Osteoblast (primary cell): ENCODE measurements around the gene TMTC3. TPM values are rescaled to one million over a fixed set of nuclear protein-coding genes. Genes with fewer than 3 reads are reported as not detected.
A peak's percentile ranks its signal among the peaks of the same experiment; 100 is the strongest.
"Not testable (repeated sequence)": the region's sequence is repeated elsewhere in the genome, so short reads cannot be mapped to it uniquely, and the experiment has no call there.

ENCODE experiments used
- DNase-seq: peaks from one replicate; pipeline ENCODE4 v3.0.0; 2011; ENCODE audit warnings: low spot score, mixed read lengths; ENCODE audit not compliant: insufficient read length; ENCODE audit errors: missing footprints
- H2AFZ ChIP-seq: 2 replicates; pipeline ENCODE4 v1.6.0; 2011; ENCODE audit warnings: mild to moderate bottlenecking, low read length
- H3K27ac ChIP-seq: 2 replicates; pipeline ENCODE4 v1.5.1; 2011; ENCODE audit warnings: mild to moderate bottlenecking, low read depth, low read length, moderate library complexity
- H3K27me3 ChIP-seq: 2 replicates; pipeline ENCODE4 v1.6.0; 2012; ENCODE audit warnings: mild to moderate bottlenecking, control low read depth, inconsistent platforms, low read length, moderate library complexity; ENCODE audit not compliant: insufficient read depth
- H3K36me3 ChIP-seq: 2 replicates; pipeline ENCODE4 v1.5.1; 2011; ENCODE audit warnings: mild to moderate bottlenecking, low read length, control low read depth, moderate library complexity; ENCODE audit not compliant: insufficient read depth
- H3K4me1 ChIP-seq: 2 replicates; pipeline ENCODE4 v1.5.1; 2011; ENCODE audit warnings: mild to moderate bottlenecking, low read length, control low read depth, moderate library complexity; ENCODE audit not compliant: insufficient read depth
- H3K4me2 ChIP-seq: 2 replicates; pipeline ENCODE4 v1.6.0; 2011; ENCODE audit warnings: mild to moderate bottlenecking, low read length; ENCODE audit not compliant: insufficient read depth
- H3K4me3 ChIP-seq: fragments of 200-600 bp; sonication (generic); 3 replicates; pipeline ENCODE4 v1.5.1; 2012; ENCODE audit warnings: mild to moderate bottlenecking, low read length, inconsistent platforms; ENCODE audit not compliant: insufficient read depth
- H3K79me2 ChIP-seq: 2 replicates; pipeline ENCODE4 v1.6.0; 2012; ENCODE audit warnings: mild to moderate bottlenecking, low read length, control low read depth, inconsistent platforms; ENCODE audit not compliant: insufficient read depth
- H3K9me3 ChIP-seq: 2 replicates; pipeline ENCODE4 v1.5.1; 2011; ENCODE audit warnings: low read depth, low read length, control low read depth
- H4K20me1 ChIP-seq: 2 replicates; pipeline ENCODE4 v1.6.0; 2012; ENCODE audit warnings: mild to moderate bottlenecking, low read length, control low read depth; ENCODE audit not compliant: insufficient read depth
- total RNA-seq: library from RNA; depleted of rRNA; stranded (reverse); fragments of >200 nt; gene quantifications from 2 replicates; pipeline ENCODE4 v1.2.3, GENCODE V29; 2012
- TF ChIP-seq, protein P1 (sequence below): IDR thresholded peaks from 2 replicates; pipeline ENCODE4 v1.5.1; 2011; ENCODE audit warnings: mild to moderate bottlenecking, low read depth, low read length, moderate library complexity; ENCODE audit errors: extremely low read depth

Gene TMTC3
- total RNA-seq, 1 donor: 46.3 TPM

DNA sequence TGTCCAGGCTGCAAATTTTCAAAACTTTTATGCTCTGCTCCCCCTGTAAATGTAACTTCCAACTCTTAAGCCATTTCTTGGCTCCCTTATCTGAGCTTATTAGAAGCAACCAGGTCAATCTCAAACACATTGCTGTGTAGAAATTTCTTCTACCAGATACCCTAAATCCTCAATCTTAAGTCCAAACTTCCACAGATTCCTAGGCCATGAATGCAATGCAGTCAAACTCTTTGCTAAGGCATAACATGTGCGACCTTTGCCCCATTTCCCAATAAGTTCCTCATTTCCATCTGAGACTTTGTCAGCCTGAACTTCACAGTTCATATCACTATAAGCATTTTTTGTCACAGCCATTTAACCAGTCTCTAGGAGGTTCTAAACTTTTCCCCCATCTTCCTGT is 64.5 kb downstream of the TMTC3 start:
- no peak for DNase-seq
- no peak overlapping the region for H3K4me2 ChIP-seq

DNA sequence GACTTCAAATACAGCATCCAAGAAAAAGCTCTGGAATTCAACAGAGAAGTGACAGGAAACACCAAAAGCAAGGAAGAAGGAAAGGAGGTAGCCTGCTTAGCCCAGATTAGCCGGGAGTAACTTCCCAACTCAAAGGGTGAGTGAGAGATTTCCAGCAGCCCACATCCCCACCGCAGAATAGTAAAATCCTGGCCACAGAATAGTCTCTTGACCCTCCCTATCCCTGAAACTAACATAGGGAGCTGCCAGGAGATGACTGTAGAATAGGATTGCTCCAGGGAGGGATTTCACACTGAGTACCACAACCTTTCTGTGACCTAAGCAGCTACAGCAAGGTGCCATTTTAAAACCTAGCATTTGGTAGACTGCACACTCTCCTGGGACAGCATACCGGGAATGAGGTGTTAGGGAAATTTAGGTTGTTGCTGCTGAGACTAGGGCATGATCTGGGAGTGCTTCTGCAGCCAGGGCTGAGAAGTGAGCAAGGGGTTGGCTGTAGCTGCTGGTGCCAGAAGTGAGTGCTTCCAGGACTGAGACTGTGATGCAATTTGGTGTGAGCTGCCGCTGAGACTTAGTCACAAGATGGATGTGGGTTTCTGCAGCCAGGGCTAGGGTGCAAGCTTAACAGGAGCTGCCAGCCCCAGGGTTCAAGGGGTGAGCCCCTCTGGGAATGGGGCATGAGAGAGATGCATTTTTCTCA is 66.0 kb downstream of the TMTC3 start:
- H3K27me3 ChIP-seq: no peaks in the 10 kb centered on the region
- H3K4me2 ChIP-seq: peak overlapping the region; percentile 25
- no peaks in the 10 kb centered on the region for H4K20me1 ChIP-seq
- peaks cover 24% of the 10 kb centered on the region for H3K4me1 ChIP-seq
- H3K79me2 ChIP-seq: no peaks in the 10 kb centered on the region
- no peak overlapping the region for H2AFZ ChIP-seq
- DNase-seq: peak; percentile 14
- TF ChIP-seq, protein P1, sequence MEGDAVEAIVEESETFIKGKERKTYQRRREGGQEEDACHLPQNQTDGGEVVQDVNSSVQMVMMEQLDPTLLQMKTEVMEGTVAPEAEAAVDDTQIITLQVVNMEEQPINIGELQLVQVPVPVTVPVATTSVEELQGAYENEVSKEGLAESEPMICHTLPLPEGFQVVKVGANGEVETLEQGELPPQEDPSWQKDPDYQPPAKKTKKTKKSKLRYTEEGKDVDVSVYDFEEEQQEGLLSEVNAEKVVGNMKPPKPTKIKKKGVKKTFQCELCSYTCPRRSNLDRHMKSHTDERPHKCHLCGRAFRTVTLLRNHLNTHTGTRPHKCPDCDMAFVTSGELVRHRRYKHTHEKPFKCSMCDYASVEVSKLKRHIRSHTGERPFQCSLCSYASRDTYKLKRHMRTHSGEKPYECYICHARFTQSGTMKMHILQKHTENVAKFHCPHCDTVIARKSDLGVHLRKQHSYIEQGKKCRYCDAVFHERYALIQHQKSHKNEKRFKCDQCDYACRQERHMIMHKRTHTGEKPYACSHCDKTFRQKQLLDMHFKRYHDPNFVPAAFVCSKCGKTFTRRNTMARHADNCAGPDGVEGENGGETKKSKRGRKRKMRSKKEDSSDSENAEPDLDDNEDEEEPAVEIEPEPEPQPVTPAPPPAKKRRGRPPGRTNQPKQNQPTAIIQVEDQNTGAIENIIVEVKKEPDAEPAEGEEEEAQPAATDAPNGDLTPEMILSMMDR: no peak
- H3K27ac ChIP-seq: peak overlapping the region; percentile 56
- H3K36me3 ChIP-seq: no peaks in the 10 kb centered on the region
- H3K4me3 ChIP-seq: no peak overlapping the region
- H3K9me3 ChIP-seq: peaks cover 13% of the 10 kb centered on the region

More for the DNA sequence above, 64.5 kb downstream of the TMTC3 start:
- H3K79me2 ChIP-seq: no peaks in the 10 kb centered on the region
- no peak overlapping the region for H3K4me3 ChIP-seq
- H3K27me3 ChIP-seq: no peaks in the 10 kb centered on the region
- H2AFZ ChIP-seq: no peak overlapping the region
- peaks cover 13% of the 10 kb centered on the region for H3K9me3 ChIP-seq
- H3K4me1 ChIP-seq: peaks cover 33% of the 10 kb centered on the region
- peak overlapping the region; percentile 56 for H3K27ac ChIP-seq
- no peaks in the 10 kb centered on the region for H4K20me1 ChIP-seq
- TF ChIP-seq, protein P1: no peak
- no peaks in the 10 kb centered on the region for H3K36me3 ChIP-seq

DNA sequence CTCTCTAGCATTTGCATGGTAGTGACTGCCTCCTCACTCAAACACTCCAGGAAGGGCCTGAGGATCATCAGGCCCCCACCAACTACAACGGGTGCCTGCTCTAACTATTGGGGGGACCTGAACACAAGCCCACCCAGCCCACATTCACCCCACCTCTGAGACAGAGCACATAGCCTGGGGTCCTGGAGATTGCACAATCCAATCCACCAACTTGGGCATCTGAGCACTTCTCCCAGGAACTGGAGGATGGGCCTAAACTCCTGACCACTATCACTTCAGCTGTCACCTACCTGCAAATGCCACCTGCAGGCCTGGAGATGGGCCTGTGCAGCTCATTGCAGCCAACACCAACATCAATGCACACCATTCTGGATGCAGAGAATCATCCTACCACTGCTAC is 66.6 kb downstream of the TMTC3 start:
- DNase-seq: no peak
- Histone ChIP-seq H3K4me2 (no peak overlapping the region), H3K9me3 (peaks cover 13% of the 10 kb centered on the region), H4K20me1 (no peaks in the 10 kb centered on the region), H3K27ac (peak overlapping the region; percentile 56), H2AFZ (no peak overlapping the region), H3K79me2 (no peaks in the 10 kb centered on the region), H3K4me3 (no peak overlapping the region), H3K36me3 (no peaks in the 10 kb centered on the region), H3K27me3 (no peaks in the 10 kb centered on the region), H3K4me1 (peaks cover 23% of the 10 kb centered on the region)
- TF ChIP-seq, protein P1: no peak

DNA sequence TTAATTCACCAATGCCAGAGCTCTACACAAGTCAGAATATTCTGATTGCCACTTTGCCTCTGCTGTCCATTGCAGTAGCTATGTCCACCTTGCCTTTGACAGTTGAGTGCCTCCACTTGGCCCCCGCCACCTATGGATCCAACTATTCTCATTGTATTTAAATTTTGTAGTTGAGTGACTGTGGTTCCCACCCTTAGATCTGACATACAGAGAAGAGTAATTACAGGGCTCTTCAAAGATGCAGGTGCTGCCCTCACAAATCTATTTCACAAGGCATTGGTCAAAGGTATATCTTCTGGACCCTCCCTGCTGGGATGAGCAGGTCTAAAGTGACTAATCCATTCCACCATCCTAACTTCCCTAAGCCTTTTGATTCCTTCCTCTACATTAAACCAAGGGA is 68.2 kb downstream of the TMTC3 start:
- H3K4me1 ChIP-seq: peaks cover 23% of the 10 kb centered on the region
- not testable (repeated sequence) for H3K27ac ChIP-seq, H4K20me1 ChIP-seq, H3K79me2 ChIP-seq, H2AFZ ChIP-seq, H3K36me3 ChIP-seq, H3K27me3 ChIP-seq, DNase-seq, H3K4me2 ChIP-seq, H3K4me3 ChIP-seq
- peaks cover 13% of the 10 kb centered on the region for H3K9me3 ChIP-seq
